DMS153 treated with DMSO at 0.1 percent for 48 hours (cell line): ENCODE results near the gene ANKRA2.

Experiments
- DNase-seq: peaks from one replicate; lab custom pipeline; 2025; ENCODE audit not compliant: unreplicated experiment; lab: John Stamatoyannopoulos, UW

ANKRA2 gene

DNA sequence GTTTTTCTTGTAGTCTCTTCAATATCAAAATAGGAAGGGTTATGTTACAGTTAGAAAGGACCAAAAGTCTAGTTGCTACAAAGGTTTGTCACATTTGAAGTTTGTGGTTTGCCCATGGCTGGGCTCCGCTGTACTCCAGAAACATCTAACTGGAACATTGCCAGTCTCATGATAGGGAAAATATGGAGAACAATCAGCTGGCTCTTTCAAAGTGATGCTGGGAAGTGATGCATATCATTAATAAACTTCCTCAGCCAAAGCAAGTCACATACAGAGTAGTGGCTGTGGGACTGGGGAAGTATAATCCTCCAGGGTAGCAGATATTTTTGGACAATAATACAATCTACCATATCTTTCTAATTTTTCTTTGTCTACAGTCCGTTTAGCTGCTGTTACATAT, 58.4 kb downstream of the ANKRA2 start:
- no peak for DNase-seq

DNA sequence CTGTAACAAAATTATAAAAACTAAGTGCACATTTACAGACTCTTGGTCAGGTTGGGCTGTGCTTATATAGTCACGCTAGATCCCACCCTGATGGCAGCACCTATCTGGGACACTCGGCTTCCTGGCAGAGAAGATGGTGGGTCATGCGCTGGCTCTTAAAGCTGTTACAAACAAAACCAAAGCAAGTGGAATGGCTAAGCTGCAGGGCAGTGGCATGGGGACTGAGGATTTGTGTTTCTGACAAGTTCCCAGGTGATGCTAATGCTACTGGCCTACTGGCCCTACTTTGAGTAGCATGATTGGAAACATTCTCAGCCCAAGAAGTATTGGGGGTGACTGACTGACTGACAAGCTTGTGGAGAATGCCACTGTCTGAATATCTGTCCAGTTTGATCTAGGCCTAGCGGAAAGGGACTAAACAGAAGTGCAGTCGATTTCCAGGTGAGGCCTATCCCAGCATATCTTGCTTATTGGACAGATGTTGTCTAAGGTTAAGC, 58.9 kb downstream of the ANKRA2 start:
- DNase-seq = no peak
